PFSK-1 (cell line): ENCODE results near the gene UBE2D3.

Experiments
- FOXP2 ChIP-seq: optimal IDR thresholded peaks from 2 replicates; pipeline ENCODE3; 2011; ENCODE audit warnings: borderline replicate concordance, control low read depth, inconsistent platforms; ENCODE audit not compliant: insufficient read depth; ENCODE audit errors: extremely low read length, extremely low read depth
- POLR2AphosphoS5 ChIP-seq: IDR thresholded peaks from 2 replicates; pipeline ENCODE4 v1.6.1; 2012; ENCODE audit warnings: low read depth, mild to moderate bottlenecking, control low read depth, low read length, moderate library complexity
- REST ChIP-seq, 2 experiments: IDR thresholded peaks; 2 replicates each; pipeline versions ENCODE4 v1.6.1 to v1.8.0; 2011 to 2012; ENCODE audit warnings: low read depth in 2 of 2, low read length in 2 of 2, control low read depth in 1 of 2, inconsistent platforms in 1 of 2, mild to moderate bottlenecking in 1 of 2, moderate library complexity in 1 of 2; ENCODE audit not compliant: insufficient read depth in 1 of 2
- SIN3A ChIP-seq: IDR thresholded peaks from 2 replicates; pipeline ENCODE4 v1.6.1; 2012; ENCODE audit warnings: mild to moderate bottlenecking, low read length, moderate library complexity, borderline replicate concordance; ENCODE audit not compliant: insufficient read depth
- TAF1 ChIP-seq: IDR thresholded peaks from 2 replicates; pipeline ENCODE4 v1.6.1; 2012; ENCODE audit warnings: low read length, control low read depth, borderline replicate concordance; ENCODE audit not compliant: insufficient read depth

Gene UBE2D3

GRCh38 chr4:102858828-102859464 is 31.6 kb upstream of the UBE2D3 start:
- TF ChIP-seq POLR2AphosphoS5, result no peak
- no peak for TF ChIP-seq FOXP2
- TF ChIP-seq SIN3A, result no peak

DNA sequence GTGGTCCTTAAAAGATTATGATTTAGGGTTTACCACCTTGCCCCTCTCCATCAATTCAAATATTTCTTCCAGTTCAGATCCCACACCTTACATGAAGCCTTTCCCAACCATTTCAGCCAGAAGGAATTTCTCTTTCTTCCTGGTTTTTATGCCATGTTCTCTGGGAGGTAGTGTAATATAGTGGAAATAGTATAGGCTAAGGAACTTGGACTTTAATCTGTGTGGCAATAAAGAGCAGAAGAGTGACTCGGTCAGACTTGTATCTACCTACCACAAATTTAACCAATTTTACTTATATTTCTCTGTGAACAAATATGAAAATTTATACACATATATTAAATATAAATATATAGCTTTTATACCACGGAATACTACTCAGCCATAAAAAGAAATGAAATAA is 23.0 kb upstream of the UBE2D3 start:
- TF ChIP-seq TAF1 (no peak), SIN3A (no peak), REST (IDR thresholded peaks at IDR 0.05; ENCODE audit: insufficient read depth in 1 of 2, low read depth in 2 of 2, low read length in 2 of 2) (no peak), POLR2AphosphoS5 (no peak), FOXP2 (no peak)

DNA sequence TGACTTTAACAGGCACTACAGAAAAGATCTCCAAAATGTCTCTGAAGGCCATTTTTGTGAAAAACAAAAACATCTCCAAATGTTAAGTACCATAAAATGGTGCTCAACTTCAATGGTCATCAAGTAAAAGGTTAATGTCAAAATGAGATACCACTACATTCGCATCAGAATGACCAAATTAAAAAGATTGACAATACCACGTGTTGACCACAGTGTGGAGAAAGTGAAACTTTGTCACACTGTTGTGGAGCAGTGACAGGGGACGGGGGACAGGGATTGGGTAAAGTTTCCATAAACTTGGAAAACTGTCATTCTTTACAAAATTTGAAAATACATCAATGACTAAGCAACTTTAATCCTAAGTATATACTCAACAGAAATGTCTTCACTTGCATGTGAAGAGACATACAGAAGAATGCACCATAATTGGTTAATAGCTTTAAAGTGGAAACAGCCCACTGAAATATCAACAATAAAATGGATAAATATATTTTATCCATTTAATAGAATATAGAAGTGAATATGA is 22.3 kb upstream of the UBE2D3 start:
- TF ChIP-seq TAF1 (no peak), POLR2AphosphoS5 (no peak), SIN3A (no peak), FOXP2 (no peak), REST (IDR thresholded peaks at IDR 0.05; ENCODE audit: insufficient read depth in 1 of 2, low read depth in 2 of 2, low read length in 2 of 2) (no peak)

DNA sequence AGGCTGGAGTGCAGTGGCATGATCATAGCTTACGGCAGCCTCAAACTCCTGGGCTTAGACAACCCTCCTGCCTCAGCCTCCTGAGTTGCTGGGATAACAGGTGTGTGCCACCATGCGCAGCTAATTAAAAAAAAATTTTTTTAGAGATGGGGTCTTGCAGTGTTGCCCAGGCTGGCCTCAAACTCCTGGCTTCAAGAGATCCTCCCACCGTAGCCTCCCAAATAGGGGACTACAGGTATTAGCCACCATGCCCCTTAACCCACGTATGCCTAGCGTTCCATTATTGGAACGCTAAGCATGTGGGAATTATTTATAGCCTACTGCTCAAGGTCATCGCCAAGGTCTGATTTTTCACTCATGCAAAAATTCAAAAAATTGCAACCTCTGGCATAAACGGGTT is 20.3 kb upstream of the UBE2D3 start:
- no peak for TF ChIP-seq POLR2AphosphoS5
- no peak for TF ChIP-seq SIN3A
- no peak for TF ChIP-seq FOXP2
- no peak for TF ChIP-seq REST (IDR thresholded peaks at IDR 0.05; ENCODE audit: insufficient read depth in 1 of 2, low read depth in 2 of 2, low read length in 2 of 2)
- TF ChIP-seq TAF1, result no peak

DNA sequence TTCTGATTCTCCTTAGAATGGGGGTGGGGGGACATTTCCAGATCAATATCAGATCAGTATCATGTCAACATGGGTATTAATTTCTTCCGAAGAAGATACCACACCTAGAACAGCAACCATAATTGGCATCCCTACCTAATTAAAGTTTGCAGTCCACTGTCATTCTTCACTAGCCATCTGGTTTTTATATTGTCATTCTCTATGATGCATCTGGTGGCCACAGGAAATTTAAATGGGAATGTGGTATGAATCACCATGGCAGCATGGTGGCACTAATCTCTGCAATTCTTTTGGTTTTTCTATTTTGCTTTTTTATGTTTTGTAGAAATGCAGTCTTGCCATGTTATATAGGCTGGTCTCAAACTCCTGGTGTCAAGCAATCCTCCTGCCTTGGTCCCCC is 16.6 kb upstream of the UBE2D3 start:
- TF ChIP-seq POLR2AphosphoS5 (no peak), REST (IDR thresholded peaks at IDR 0.05; ENCODE audit: insufficient read depth in 1 of 2, low read depth in 2 of 2, low read length in 2 of 2) (no peak)
